Measurements from ENCODE around the gene DPYSL5.

Gene DPYSL5

DNA sequence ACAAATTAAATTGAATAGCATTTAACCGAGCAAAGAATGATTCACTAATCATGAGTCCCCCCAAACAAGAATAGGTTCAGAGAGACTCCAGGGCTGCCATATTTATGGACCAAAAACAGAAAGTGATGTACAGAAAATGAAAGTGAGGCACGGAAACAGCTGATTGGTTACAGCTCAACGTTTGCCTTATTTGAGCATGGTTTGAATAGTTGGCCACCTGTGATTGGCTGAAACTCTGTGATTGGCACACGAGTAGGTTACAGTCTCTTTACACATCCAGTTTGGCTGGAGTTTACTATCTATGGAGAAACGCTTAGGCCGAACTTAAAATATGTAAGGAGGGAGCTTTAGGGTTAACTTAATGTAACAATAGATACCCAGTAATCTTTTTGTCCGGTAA lies 27.0 kb upstream of the DPYSL5 start:
- TF ChIP-seq GATA2 (IDR thresholded peaks at IDR 0.05; ENCODE audit: low read depth, low read length) (no peak), GATA3 (IDR thresholded peaks at IDR 0.05; ENCODE audit: low read depth, low read length) (no peak)

- TF ChIP-seq GATA3 (IDR thresholded peaks at IDR 0.05; ENCODE audit: low read depth, low read length) (no peak), GATA2 (IDR thresholded peaks at IDR 0.05; ENCODE audit: low read depth, low read length) (no peak)
Observed at GRCh38 chr2:26822877-26823276, 25.1 kb upstream of the DPYSL5 start.

- TF ChIP-seq GATA3 (IDR thresholded peaks at IDR 0.05; ENCODE audit: low read depth, low read length), result no peak
- no peak for TF ChIP-seq GATA2 (IDR thresholded peaks at IDR 0.05; ENCODE audit: low read depth, low read length)
Observed at GRCh38 chr2:26838121-26838906, 9.6 kb upstream of the DPYSL5 start.

DNA sequence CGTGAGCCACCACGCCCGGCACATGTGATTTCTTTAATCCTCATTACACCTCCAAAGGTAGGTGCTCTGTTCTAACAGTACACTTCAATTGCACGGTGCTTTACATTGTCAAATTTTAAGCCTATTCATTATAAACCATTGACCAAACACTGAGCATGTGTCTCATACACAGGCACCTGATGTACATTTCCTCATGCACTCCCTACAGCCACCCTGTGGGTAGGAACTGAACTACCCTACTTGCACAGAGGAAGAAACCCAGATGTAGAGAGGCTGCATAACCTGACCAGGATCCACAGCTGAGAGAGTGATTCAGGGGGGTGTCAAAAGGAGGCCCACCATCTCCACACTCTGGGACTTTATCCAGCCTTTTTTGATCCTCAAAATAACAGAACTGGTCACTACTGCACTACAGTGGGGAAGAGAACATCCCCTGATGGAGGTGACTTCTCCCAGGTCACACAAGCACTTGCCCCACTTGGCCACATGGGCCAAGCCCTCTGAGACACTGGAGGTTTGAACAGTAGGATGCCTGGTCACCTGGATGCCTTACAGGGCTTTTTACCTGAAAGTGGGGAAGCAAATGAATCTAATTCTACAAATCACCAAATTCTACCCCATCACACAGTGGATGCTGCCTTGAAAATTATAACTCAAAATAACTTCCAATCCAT lies 6.9 kb upstream of the DPYSL5 start:
- TF ChIP-seq GATA3 (IDR thresholded peaks at IDR 0.05; ENCODE audit: low read depth, low read length) (no peak), GATA2 (IDR thresholded peaks at IDR 0.05; ENCODE audit: low read depth, low read length) (no peak)

DNA sequence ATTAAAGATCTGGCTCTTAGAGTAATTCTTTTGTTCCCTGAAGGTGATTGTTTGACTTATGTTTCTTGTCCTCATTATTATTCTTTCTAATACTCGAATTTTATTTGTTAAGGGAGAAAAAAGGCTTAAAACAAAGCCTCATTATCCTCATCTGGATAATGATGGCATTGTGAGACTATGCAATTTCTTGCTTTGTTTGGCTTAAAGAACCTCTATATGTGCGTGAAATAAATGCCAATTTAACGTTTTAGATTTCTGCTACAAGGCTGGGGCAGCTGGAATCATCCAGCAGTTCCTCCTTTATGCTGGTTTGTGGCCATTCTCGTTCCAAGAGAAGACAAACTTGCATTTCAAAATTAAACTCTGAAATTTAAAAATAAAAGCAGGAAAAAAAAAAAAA lies 4.9 kb upstream of the DPYSL5 start:
- no peak for TF ChIP-seq GATA3 (IDR thresholded peaks at IDR 0.05; ENCODE audit: low read depth, low read length)
- no peak for TF ChIP-seq GATA2 (IDR thresholded peaks at IDR 0.05; ENCODE audit: low read depth, low read length)

DNA sequence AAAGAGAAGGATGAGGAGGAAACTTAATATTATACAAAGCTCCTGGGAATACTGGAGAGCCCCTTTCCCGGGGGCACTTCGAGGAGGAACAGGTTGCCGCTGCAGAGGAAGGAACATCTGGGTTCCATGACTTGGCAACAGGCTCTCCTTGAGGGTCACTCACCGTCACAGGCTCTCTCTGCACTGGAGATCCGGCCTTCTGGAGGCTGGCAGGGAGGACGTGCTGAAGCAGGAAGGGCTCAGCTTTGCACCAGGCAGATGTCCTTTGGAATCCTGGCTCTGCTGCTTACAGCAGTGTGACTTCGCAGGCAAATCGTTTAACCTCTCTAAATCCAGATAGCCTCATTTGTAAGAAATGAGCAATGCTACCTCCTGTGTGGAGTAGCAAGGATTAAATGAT lies 2.9 kb upstream of the DPYSL5 start:
- no peak for TF ChIP-seq GATA2 (IDR thresholded peaks at IDR 0.05; ENCODE audit: low read depth, low read length)
- no peak for TF ChIP-seq GATA3 (IDR thresholded peaks at IDR 0.05; ENCODE audit: low read depth, low read length)

DNA sequence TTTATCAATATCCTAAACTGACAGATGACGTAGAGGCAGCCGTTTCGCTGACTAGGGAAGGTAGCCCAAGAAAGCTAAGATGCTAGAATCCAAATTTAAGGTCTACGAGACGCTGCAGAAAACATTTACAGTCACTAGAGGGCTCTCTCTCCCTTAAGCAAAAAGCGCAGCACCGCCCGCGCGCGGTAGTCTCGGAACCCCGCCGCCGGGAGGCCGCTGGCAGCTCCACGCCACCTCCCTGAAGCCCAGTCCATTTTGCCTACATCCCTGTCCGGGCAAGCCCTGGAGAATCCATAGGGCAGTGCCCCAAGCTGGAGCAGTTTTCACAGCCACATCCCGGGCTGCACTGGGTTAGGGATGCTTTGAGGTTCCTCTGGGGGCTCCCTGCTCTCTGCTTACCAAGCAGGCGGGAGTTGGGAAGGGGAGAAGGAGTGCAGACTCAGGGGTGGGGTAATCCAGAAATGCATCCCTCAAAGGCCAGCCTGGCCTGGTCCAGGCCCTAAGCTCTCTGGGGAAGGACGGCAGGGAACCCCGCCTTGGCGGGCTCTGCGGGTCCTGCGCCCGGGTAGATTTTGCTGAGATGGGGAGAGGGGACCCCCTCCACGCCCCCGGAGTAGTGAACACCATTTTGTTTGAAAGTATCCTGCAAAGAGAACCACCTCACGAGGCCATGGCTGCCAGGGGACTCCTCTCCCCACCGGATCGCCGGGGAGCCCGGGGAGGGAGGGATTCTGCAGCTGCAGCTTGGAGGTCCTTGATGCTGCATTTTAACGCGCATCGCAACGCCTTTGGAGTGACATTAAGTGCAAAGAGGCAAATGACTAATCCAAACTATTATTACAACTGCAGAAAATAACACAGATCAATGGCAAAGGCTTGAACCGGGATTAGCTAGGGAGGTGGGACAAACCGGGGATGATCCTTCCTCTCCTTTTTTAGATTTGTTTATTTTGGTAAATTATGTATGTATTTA lies 1.3 kb upstream of the DPYSL5 start:
- TF ChIP-seq GATA2 (IDR thresholded peaks at IDR 0.05; ENCODE audit: low read depth, low read length), result no peak
- TF ChIP-seq GATA3 (IDR thresholded peaks at IDR 0.05; ENCODE audit: low read depth, low read length), result no peak

GRCh38 chr2:26847307-26847654 lies 651 bp upstream of the DPYSL5 start:
- TF ChIP-seq GATA2 (IDR thresholded peaks at IDR 0.05; ENCODE audit: low read depth, low read length) (no peak), GATA3 (IDR thresholded peaks at IDR 0.05; ENCODE audit: low read depth, low read length) (no peak)

DNA sequence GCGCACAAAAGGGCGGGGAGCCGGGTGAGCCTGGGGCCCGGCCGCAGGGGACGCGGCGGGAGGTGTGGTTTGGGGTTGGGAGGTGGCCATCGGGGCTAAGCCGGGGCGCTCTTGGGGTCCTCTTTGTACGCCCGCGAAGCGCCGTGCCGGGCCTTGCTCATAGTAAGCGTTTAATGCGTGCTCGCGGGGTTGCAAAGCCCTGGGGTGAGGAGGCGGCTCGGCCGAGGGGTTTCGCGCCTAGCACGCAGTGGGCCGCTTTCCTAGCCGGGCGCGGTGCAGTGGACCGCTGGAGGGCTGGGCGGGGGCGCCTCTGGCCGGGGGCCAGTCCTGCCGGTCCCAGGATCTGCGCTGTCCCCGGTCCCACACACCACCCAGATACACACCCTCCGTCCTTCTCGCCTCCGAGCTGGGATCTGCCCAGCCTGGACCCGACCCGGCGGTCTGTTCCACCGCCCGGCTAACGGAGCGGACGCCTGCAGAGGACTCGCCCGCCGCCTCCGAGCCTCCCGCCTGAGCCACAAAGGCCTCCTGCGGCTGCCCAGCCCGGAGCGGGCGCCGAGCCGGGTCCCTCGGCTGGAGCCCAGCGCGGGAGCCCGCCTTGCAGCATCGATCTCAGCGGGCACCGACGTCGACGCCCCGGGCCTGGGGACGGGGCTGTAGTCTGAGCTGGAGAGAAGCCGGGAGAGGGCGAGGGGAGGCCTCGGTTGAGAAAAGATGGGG lies 564 bp downstream of the DPYSL5 start:
- no peak; the same call in 1 of the 2 replicates for TF ChIP-seq GATA2 (IDR thresholded peaks at IDR 0.05; ENCODE audit: low read depth, low read length)
- no peak for TF ChIP-seq GATA3 (IDR thresholded peaks at IDR 0.05; ENCODE audit: low read depth, low read length)

- TF ChIP-seq GATA2 (IDR thresholded peaks at IDR 0.05; ENCODE audit: low read depth, low read length), result no peak
- no peak for TF ChIP-seq GATA3 (IDR thresholded peaks at IDR 0.05; ENCODE audit: low read depth, low read length)
Observed at GRCh38 chr2:26849056-26849999, 1.4 kb downstream of the DPYSL5 start.

GRCh38 chr2:26850000-26850431 lies 2.1 kb downstream of the DPYSL5 start:
- no peak for TF ChIP-seq GATA3 (IDR thresholded peaks at IDR 0.05; ENCODE audit: low read depth, low read length)
- TF ChIP-seq GATA2 (IDR thresholded peaks at IDR 0.05; ENCODE audit: low read depth, low read length), result no peak

DNA sequence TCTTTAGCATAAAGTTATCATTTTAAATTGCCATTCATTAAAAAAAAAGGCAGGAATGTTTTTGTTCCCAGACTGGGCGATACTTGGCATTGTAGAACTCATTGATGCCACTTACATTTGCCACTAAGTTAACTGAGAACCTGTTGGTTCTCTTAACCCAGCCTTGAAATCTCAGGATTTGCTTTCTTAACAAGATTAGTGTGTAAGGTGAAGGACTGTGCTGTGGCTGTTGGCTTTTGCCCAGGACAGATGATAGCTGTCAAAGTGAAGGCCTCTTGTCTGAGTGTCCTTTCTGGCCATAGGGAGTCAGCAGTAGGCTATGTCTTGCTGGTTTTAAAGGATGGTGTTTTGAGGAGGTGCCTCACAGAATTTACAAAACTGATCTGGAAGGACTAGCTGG lies 2.6 kb downstream of the DPYSL5 start:
- TF ChIP-seq GATA3 (IDR thresholded peaks at IDR 0.05; ENCODE audit: low read depth, low read length), result no peak
- no peak for TF ChIP-seq GATA2 (IDR thresholded peaks at IDR 0.05; ENCODE audit: low read depth, low read length)
